GM18505 (cell line): ENCODE data around the gene DUT.

Experiments
- ATAC-seq: cut with Tn5 transposase; IDR thresholded peaks from one replicate; pipeline ENCODE4 v1.9.1; 2021; ENCODE audit not compliant: unreplicated experiment
- POLR2A ChIP-seq: IDR thresholded peaks from 4 replicates; pipeline ENCODE4 v1.6.1; 2011; ENCODE audit warnings: borderline replicate concordance; ENCODE audit not compliant: insufficient read depth, insufficient read length; ENCODE audit errors: extremely low read depth

The DUT gene

DNA sequence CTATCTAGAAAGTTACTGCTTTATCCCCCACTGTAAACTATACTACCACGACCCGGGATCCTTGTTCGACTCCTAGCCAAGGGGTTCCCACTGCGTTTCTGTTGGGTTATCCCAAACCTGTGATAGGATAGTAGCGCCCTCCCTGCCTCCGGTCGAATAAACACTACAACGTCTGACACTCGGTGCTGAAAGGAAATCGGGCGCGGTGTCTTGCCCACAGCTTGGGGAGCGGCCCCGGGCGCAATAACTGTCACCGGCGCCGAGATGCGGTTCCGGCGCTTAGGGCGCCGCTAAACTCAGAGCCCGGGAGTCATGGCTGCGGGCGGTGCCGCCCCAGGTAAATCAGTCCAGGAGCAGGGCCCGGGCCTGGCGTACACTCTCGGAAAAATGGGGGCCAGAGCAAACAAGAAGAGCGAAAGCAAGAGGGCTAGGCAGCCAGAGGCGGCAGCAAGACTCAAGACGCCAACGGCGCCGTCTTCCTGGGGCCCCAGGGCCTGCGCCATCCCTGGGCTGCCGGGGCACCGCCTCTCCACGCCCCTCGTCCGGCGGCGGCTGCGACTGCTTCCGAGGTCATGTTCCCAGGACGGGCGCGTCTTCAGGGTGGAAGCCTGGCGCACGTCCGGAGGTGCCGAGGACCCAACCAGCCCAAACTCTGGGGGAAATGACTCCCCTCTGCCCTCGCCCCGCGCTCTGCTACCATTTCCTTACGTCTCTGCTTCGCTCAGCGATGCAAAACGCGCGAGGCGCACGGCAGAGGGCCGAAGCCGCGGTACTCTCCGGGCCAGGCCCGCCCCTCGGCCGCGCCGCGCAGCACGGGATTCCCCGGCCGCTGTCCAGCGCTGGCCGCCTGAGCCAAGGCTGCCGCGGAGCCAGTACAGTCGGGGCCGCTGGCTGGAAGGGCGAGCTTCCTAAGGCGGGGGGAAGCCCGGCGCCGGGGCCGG lies at the start of gene DUT:
TSS of gene DUT (plus strand) at position 575 of the 941 bp plus-strand sequence. CDS start at position 662, 87 bp downstream.
- ATAC-seq: peak; percentile 84

DNA sequence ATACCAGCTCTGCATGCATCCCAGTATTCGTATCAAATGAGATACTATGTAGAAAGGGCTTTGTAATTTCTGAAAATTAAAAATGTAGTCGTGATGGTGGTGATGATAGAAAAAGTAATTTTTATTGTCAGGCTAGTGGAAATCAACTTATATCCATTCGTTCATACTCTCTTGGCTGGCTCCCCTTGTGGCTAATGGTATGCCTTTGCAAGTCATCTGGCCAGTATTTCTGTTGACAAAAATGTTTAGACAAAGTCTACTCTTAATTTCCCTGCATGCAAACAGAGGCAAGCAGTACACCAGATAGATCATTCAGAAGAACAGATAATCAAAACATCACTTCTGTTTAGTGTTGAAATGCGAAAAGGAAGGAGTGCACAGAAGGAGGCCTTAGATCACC lies 49.6 kb upstream of the DUT start:
- no peak for TF ChIP-seq POLR2A
- no peak for ATAC-seq

More for the DNA sequence above, at the start of gene DUT:
- peak; percentile 91 for TF ChIP-seq POLR2A

DNA sequence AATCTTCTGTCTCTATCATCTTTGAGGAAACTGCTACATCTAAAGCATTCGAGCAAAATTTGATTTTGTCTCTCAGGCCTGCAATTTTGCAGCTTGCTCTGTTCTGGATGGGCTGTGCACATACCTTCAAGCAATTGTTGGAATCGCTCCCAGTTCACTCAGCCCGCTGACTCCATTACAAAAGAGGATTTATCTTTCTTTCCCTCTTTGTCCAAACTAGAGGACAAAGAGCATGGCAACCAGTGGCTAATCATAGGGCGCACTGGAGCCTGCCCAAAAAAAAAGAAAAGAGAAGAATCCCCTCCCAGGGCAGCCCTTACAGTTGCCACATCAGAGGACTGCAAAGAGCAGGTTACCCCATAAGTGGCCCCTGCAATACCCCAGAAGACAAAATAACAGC lies 49.0 kb upstream of the DUT start:
- no peak for ATAC-seq
- no peak for TF ChIP-seq POLR2A

- no peak for TF ChIP-seq POLR2A
- ATAC-seq: no peak
Observed at GRCh38 chr15:48283396-48284145, 47.7 kb upstream of the DUT start.

GRCh38 chr15:48285329-48286214 lies 45.7 kb upstream of the DUT start:
- peak; percentile 62 for ATAC-seq
- no peak for TF ChIP-seq POLR2A

DNA sequence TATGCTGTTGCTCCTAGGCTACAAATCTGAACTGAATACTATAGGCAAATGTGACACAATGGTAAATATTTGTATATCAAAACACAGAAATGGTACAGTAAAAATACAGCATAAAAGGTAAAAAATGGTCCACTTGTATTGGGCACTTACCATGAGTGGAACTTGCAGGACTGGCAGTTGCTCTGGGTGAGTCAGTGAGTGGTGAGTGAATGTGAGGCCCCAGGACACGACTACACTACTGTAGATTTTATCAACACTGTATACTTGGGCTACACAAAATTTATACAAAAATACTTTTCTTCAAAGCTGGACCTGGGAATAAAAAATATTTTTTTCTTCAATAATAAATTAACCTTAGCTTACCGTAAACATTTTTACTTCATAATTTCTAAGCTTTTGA lies 41.6 kb upstream of the DUT start:
- TF ChIP-seq POLR2A: no peak
- no peak for ATAC-seq

DNA sequence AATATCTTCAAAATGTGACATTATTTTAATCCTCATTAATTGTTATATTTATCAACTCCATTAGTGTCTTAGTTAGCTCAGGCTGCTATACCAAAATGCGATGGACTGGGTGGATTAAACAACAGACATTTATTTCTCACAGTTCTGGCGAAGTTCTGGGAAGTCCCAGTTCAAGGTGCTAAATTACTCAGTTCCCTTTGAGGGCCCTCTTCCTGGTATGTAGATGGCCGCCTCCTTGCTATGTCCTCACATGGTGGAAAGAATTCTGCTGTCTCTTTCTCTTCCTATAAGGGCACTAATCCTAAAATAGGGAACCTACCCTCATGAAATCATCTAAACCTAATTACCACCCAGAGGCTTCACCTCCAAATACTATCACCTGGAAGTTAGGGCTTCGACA lies 38.8 kb upstream of the DUT start:
- ATAC-seq: no peak
- TF ChIP-seq POLR2A: no peak

GRCh38 chr15:48297668-48298067 lies 33.6 kb upstream of the DUT start:
- TF ChIP-seq POLR2A: no peak
- ATAC-seq: no peak

DNA sequence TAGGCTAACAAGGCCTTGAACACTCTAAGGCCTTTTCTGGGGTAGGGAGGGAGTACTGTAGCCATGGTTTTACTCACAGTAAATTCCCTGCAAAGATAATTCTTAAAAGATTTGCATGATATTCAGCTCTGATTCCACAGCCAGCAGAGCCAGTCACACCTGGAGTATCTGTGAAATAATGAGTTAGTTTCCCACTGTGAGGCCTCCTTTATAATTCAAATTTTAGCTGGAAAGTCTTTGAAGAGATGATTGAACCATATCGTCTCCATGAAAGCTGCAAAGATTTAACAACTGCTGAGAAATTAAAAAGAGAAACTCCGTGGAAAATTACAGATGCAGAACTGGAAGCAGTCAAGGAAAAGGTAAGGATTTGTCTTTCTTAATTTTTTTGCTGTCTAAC lies 32.3 kb upstream of the DUT start:
- no peak for TF ChIP-seq POLR2A
- ATAC-seq: no peak

DNA sequence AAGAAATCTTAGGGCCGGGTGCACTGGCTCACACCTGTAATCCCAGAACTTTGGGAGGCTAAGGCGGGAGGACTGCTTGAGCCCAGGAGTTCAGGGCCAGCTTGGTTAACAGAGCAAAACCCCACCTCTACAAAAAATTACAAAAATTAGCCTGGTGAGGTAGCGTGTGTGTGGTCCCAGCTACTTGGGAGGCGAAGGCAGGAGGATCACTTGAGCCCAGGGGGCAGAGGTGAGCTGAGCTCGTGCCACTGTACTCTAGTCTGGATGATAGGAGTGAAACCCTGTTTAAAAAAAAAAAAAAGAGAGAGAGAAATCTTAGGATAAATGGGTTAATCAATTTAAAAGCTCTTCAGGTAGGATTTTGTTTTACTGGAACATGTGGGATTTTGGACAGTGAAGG lies 31.2 kb upstream of the DUT start:
- TF ChIP-seq POLR2A: no peak
- no peak for ATAC-seq

GRCh38 chr15:48304398-48304797 lies 26.8 kb upstream of the DUT start:
- no peak for TF ChIP-seq POLR2A
- no peak for ATAC-seq

DNA sequence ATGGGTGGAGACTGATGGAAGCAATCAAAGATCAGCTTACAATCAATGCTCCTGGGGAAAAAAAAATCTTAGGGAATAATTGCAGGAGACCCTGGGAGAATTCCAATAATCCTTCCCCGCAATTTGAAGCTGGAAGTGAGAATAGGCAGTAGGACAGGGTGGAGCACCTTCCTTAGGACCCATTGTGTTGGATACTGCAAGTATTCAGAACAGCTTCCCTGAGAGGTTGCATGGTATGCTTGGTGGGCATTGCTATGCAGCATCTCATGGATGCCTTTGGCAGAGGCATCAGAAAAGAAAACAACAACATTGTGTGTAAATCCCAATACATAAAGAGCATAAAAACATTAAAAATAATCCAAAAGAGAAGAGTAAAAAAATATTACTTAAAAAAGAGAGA lies 24.6 kb upstream of the DUT start:
- ATAC-seq: no peak
- no peak for TF ChIP-seq POLR2A

GRCh38 chr15:48307586-48307985 lies 23.6 kb upstream of the DUT start:
- no peak for TF ChIP-seq POLR2A
- ATAC-seq: no peak

- TF ChIP-seq POLR2A: no peak
- no peak for ATAC-seq
Observed at GRCh38 chr15:48309740-48310139, 21.5 kb upstream of the DUT start.

- ATAC-seq: no peak
- TF ChIP-seq POLR2A: no peak
Observed at GRCh38 chr15:48313216-48313615, 18.0 kb upstream of the DUT start.
